ENCODE data around the gene PHF3. TPM values are rescaled to one million over a fixed set of nuclear protein-coding genes. Genes with fewer than 3 reads are reported as not detected.

PHF3 gene
- total RNA-seq = 35.4 and 49.7 TPM in 2 replicates

GRCh38 chr6:63635588-63636517 lies at the start of gene PHF3:
TSS of gene PHF3 (plus strand) at chr6:63635802. CDS start at chr6:63646552, 10,750 bp downstream.

Other genes starting within 250 kb of the PHF3 start
- 123 and 132 TPM in 2 replicates for gene PTP4A1, start 63.3 kb upstream of the PHF3 start, total RNA-seq